GM23338 (cell line): ENCODE results near the gene C14orf119.

Source experiments
- CREB1 ChIP-seq: fragments of 250-450 bp; sonication (Bioruptor Pico); IDR thresholded peaks from 2 replicates; pipeline ENCODE4 v1.5.0; 2020; ENCODE audit warnings: low read depth, mild to moderate bottlenecking, moderate library complexity
- EZH2 ChIP-seq: fragments of 200-600 bp; sonication (generic); IDR thresholded peaks from one replicate; pipeline ENCODE4 v1.8.0; 2017; ENCODE audit warnings: antibody characterized with exemption, mild to moderate bottlenecking, low read depth; ENCODE audit not compliant: unreplicated experiment
- EZH2phosphoT487 ChIP-seq: fragments of 200-600 bp; sonication (generic); IDR thresholded peaks from one replicate; pipeline ENCODE4 v1.8.1; 2018; ENCODE audit warnings: antibody characterized with exemption; ENCODE audit not compliant: unreplicated experiment
- JUNB ChIP-seq: IDR thresholded peaks from one replicate; pipeline ENCODE4 v1.6.1; 2016; ENCODE audit warnings: antibody characterized with exemption; ENCODE audit not compliant: unreplicated experiment
- NANOG ChIP-seq: IDR thresholded peaks from 2 replicates; pipeline ENCODE4 v1.6.1; 2016; ENCODE audit warnings: antibody characterized with exemption, borderline replicate concordance
- POLR2AphosphoS5 ChIP-seq: IDR thresholded peaks from 2 replicates; pipeline ENCODE4 v1.6.1; 2016; ENCODE audit warnings: antibody characterized with exemption, low read depth
- REST ChIP-seq: IDR thresholded peaks from one replicate; pipeline ENCODE4 v1.6.1; 2018; ENCODE audit warnings: antibody characterized with exemption; ENCODE audit not compliant: unreplicated experiment
- STAT1 ChIP-seq: IDR thresholded peaks from one replicate; pipeline ENCODE4 v1.6.1; 2016; ENCODE audit warnings: antibody characterized with exemption; ENCODE audit not compliant: unreplicated experiment
- ZNF114 ChIP-seq: fragments of 250-450 bp; sonication (Bioruptor Pico); IDR thresholded peaks from 2 replicates; pipeline ENCODE4 v1.5.0; 2020; ENCODE audit warnings: mild to moderate bottlenecking, moderate library complexity
- ZNF331 ChIP-seq: fragments of 250-450 bp; sonication (Bioruptor Pico); IDR thresholded peaks from 2 replicates; pipeline ENCODE4 v1.5.0; 2020; ENCODE audit warnings: low read depth, mild to moderate bottlenecking, moderate library complexity
- TF ChIP-seq, protein P1 (sequence below), 2 experiments: fragments of 200-600 bp in 1 of 2; sonication (generic) in 1 of 2; conservative IDR thresholded peaks; 2 replicates each; pipeline versions ENCODE4 v1.5.1 to v1.6.1; 2016 to 2017; ENCODE audit warnings: antibody characterized with exemption in 2 of 2, low read depth in 2 of 2, mild to moderate bottlenecking in 2 of 2, moderate library complexity in 1 of 2
- TF ChIP-seq, protein P2 (sequence below): IDR thresholded peaks from 2 replicates; pipeline ENCODE4 v1.6.1; 2016; ENCODE audit warnings: antibody characterized with exemption
- TF ChIP-seq, protein P3 (sequence below): fragments of 250-450 bp; sonication (Bioruptor Pico); IDR thresholded peaks from 2 replicates; pipeline ENCODE4 v1.5.0; 2020; ENCODE audit warnings: mild to moderate bottlenecking, moderate library complexity

DNA sequence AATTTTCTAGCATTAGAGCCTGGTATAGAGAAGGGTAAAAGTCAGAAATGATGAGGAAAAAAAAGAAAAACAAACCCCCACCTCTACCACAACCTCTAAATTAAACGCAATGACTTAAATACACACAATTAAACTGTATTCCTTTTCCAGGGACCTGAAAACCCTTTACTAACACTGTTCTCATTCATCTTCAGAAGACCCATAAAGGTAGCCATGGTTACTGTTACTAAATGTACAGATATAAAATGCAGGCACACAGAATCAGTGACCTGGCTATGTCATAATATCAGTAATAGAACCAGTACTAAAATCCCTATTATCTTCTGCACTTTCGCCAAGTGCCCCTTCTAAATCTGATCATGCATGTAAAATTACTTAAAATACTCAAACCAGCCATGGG is 1.8 kb upstream of the C14orf119 start:
- TF ChIP-seq, protein P1, sequence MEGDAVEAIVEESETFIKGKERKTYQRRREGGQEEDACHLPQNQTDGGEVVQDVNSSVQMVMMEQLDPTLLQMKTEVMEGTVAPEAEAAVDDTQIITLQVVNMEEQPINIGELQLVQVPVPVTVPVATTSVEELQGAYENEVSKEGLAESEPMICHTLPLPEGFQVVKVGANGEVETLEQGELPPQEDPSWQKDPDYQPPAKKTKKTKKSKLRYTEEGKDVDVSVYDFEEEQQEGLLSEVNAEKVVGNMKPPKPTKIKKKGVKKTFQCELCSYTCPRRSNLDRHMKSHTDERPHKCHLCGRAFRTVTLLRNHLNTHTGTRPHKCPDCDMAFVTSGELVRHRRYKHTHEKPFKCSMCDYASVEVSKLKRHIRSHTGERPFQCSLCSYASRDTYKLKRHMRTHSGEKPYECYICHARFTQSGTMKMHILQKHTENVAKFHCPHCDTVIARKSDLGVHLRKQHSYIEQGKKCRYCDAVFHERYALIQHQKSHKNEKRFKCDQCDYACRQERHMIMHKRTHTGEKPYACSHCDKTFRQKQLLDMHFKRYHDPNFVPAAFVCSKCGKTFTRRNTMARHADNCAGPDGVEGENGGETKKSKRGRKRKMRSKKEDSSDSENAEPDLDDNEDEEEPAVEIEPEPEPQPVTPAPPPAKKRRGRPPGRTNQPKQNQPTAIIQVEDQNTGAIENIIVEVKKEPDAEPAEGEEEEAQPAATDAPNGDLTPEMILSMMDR (conservative IDR thresholded peaks at IDR 0.05; ENCODE audit: low read depth in 2 of 2): no peak
- TF ChIP-seq ZNF331 (CRISPR knock-in tag): no peak
- no peak for TF ChIP-seq EZH2phosphoT487
- no peak for TF ChIP-seq EZH2
- TF ChIP-seq CREB1: no peak
- no peak for TF ChIP-seq POLR2AphosphoS5
- TF ChIP-seq REST: no peak
- TF ChIP-seq, protein P2, sequence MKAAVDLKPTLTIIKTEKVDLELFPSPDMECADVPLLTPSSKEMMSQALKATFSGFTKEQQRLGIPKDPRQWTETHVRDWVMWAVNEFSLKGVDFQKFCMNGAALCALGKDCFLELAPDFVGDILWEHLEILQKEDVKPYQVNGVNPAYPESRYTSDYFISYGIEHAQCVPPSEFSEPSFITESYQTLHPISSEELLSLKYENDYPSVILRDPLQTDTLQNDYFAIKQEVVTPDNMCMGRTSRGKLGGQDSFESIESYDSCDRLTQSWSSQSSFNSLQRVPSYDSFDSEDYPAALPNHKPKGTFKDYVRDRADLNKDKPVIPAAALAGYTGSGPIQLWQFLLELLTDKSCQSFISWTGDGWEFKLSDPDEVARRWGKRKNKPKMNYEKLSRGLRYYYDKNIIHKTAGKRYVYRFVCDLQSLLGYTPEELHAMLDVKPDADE: no peak
- TF ChIP-seq ZNF114 (CRISPR knock-in tag): no peak
- no peak for TF ChIP-seq NANOG
- no peak for TF ChIP-seq JUNB
- TF ChIP-seq STAT1: no peak
- TF ChIP-seq, protein P3, sequence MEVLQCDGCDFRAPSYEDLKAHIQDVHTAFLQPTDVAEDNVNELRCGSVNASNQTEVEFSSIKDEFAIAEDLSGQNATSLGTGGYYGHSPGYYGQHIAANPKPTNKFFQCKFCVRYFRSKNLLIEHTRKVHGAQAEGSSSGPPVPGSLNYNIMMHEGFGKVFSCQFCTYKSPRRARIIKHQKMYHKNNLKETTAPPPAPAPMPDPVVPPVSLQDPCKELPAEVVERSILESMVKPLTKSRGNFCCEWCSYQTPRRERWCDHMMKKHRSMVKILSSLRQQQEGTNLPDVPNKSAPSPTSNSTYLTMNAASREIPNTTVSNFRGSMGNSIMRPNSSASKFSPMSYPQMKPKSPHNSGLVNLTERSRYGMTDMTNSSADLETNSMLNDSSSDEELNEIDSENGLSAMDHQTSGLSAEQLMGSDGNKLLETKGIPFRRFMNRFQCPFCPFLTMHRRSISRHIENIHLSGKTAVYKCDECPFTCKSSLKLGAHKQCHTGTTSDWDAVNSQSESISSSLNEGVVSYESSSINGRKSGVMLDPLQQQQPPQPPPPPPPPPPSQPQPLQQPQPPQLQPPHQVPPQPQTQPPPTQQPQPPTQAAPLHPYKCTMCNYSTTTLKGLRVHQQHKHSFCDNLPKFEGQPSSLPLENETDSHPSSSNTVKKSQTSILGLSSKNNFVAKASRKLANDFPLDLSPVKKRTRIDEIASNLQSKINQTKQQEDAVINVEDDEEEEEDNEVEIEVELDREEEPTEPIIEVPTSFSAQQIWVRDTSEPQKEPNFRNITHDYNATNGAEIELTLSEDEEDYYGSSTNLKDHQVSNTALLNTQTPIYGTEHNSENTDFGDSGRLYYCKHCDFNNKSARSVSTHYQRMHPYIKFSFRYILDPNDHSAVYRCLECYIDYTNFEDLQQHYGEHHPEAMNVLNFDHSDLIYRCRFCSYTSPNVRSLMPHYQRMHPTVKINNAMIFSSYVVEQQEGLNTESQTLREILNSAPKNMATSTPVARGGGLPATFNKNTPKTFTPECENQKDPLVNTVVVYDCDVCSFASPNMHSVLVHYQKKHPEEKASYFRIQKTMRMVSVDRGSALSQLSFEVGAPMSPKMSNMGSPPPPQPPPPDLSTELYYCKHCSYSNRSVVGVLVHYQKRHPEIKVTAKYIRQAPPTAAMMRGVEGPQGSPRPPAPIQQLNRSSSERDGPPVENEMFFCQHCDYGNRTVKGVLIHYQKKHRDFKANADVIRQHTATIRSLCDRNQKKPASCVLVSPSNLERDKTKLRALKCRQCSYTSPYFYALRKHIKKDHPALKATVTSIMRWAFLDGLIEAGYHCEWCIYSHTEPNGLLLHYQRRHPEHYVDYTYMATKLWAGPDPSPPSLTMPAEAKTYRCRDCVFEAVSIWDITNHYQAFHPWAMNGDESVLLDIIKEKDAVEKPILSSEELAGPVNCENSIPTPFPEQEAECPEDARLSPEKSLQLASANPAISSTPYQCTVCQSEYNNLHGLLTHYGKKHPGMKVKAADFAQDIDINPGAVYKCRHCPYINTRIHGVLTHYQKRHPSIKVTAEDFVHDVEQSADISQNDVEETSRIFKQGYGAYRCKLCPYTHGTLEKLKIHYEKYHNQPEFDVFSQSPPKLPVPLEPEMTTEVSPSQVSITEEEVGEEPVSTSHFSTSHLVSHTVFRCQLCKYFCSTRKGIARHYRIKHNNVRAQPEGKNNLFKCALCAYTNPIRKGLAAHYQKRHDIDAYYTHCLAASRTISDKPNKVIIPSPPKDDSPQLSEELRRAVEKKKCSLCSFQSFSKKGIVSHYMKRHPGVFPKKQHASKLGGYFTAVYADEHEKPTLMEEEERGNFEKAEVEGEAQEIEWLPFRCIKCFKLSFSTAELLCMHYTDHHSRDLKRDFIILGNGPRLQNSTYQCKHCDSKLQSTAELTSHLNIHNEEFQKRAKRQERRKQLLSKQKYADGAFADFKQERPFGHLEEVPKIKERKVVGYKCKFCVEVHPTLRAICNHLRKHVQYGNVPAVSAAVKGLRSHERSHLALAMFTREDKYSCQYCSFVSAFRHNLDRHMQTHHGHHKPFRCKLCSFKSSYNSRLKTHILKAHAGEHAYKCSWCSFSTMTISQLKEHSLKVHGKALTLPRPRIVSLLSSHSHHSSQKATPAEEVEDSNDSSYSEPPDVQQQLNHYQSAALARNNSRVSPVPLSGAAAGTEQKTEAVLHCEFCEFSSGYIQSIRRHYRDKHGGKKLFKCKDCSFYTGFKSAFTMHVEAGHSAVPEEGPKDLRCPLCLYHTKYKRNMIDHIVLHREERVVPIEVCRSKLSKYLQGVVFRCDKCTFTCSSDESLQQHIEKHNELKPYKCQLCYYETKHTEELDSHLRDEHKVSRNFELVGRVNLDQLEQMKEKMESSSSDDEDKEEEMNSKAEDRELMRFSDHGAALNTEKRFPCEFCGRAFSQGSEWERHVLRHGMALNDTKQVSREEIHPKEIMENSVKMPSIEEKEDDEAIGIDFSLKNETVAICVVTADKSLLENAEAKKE: no peak
